ENCODE data around the gene HES5. TPM values are rescaled to one million over a fixed set of nuclear protein-coding genes. Genes with fewer than 3 reads are reported as not detected.

The HES5 gene
- total RNA-seq, 1 donor = not detected

GRCh38 chr1:2499986-2500596 is 30.0 kb downstream of the HES5 start:
- Histone ChIP-seq H3K36me3 (ENCODE audit: insufficient read depth, low read length) (no peaks in the 10 kb centered on the region), H3K27ac (ENCODE audit: low read depth, low read length) (no peak overlapping the region), H3K4me1 (ENCODE audit: insufficient read depth, low read length) (no peaks in the 10 kb centered on the region), H3K27me3 (ENCODE audit: insufficient read depth, low read length) (peaks cover 19% of the 10 kb centered on the region), H3K4me2 (ENCODE audit: insufficient read depth, low read length) (no peak overlapping the region), H2AFZ (ENCODE audit: low read length) (no peak overlapping the region), H4K20me1 (ENCODE audit: insufficient read depth, low read length) (no peaks in the 10 kb centered on the region), H3K9me3 (ENCODE audit: low read depth, low read length) (no peaks in the 10 kb centered on the region), H3K79me2 (ENCODE audit: insufficient read depth, low read length) (no peaks in the 10 kb centered on the region), H3K4me3 (ENCODE audit: insufficient read depth, low read length) (no peak overlapping the region)
- DNase-seq (ENCODE audit: insufficient read length, low spot score, missing footprints) = no peak
- no peak for TF ChIP-seq CTCF (IDR thresholded peaks at IDR 0.05; ENCODE audit: extremely low read depth, low read depth, low read length)

- Histone ChIP-seq H3K27me3 (ENCODE audit: insufficient read depth, low read length) (peaks cover 11% of the 10 kb centered on the region), H3K79me2 (ENCODE audit: insufficient read depth, low read length) (no peaks in the 10 kb centered on the region), H3K27ac (ENCODE audit: low read depth, low read length) (no peak overlapping the region), H3K9me3 (ENCODE audit: low read depth, low read length) (no peaks in the 10 kb centered on the region), H3K4me3 (ENCODE audit: insufficient read depth, low read length) (no peak overlapping the region), H3K4me2 (ENCODE audit: insufficient read depth, low read length) (no peak overlapping the region), H3K4me1 (ENCODE audit: insufficient read depth, low read length) (peaks cover 4% of the 10 kb centered on the region), H2AFZ (ENCODE audit: low read length) (no peak overlapping the region), H3K36me3 (ENCODE audit: insufficient read depth, low read length) (no peaks in the 10 kb centered on the region), H4K20me1 (ENCODE audit: insufficient read depth, low read length) (no peaks in the 10 kb centered on the region)
- DNase-seq (ENCODE audit: insufficient read length, low spot score, missing footprints) = no peak
- no peak for TF ChIP-seq CTCF (IDR thresholded peaks at IDR 0.05; ENCODE audit: extremely low read depth, low read depth, low read length)
Observed at GRCh38 chr1:2499260-2499659, 30.8 kb downstream of the HES5 start.

- H3K27ac ChIP-seq (ENCODE audit: low read depth, low read length) = no peak overlapping the region
- no peaks in the 10 kb centered on the region for H3K36me3 ChIP-seq (ENCODE audit: insufficient read depth, low read length)
- peaks cover 3% of the 10 kb centered on the region for H4K20me1 ChIP-seq (ENCODE audit: insufficient read depth, low read length)
- no peak overlapping the region for H3K4me2 ChIP-seq (ENCODE audit: insufficient read depth, low read length)
- peaks cover 7% of the 10 kb centered on the region for H3K27me3 ChIP-seq (ENCODE audit: insufficient read depth, low read length)
- peaks cover 10% of the 10 kb centered on the region for H3K4me1 ChIP-seq (ENCODE audit: insufficient read depth, low read length)
- H3K4me3 ChIP-seq (ENCODE audit: insufficient read depth, low read length) = no peak overlapping the region
- no peaks in the 10 kb centered on the region for H3K79me2 ChIP-seq (ENCODE audit: insufficient read depth, low read length)
- TF ChIP-seq CTCF (IDR thresholded peaks at IDR 0.05; ENCODE audit: extremely low read depth, low read depth, low read length) = no peak
- H3K9me3 ChIP-seq (ENCODE audit: low read depth, low read length) = no peaks in the 10 kb centered on the region
- no peak for DNase-seq (ENCODE audit: insufficient read length, low spot score, missing footprints)
- no peak overlapping the region for H2AFZ ChIP-seq (ENCODE audit: low read length)
Observed at GRCh38 chr1:2498648-2499047, 31.4 kb downstream of the HES5 start.

GRCh38 chr1:2497891-2498290 is 32.2 kb downstream of the HES5 start:
- Histone ChIP-seq H3K36me3 (ENCODE audit: insufficient read depth, low read length) (no peaks in the 10 kb centered on the region), H3K9me3 (ENCODE audit: low read depth, low read length) (no peaks in the 10 kb centered on the region), H4K20me1 (ENCODE audit: insufficient read depth, low read length) (peaks cover 3% of the 10 kb centered on the region), H3K27me3 (ENCODE audit: insufficient read depth, low read length) (peaks cover 8% of the 10 kb centered on the region), H3K4me2 (ENCODE audit: insufficient read depth, low read length) (no peak overlapping the region), H3K4me1 (ENCODE audit: insufficient read depth, low read length) (peaks cover 11% of the 10 kb centered on the region), H3K79me2 (ENCODE audit: insufficient read depth, low read length) (no peaks in the 10 kb centered on the region), H2AFZ (ENCODE audit: low read length) (no peak overlapping the region), H3K27ac (ENCODE audit: low read depth, low read length) (no peak overlapping the region), H3K4me3 (ENCODE audit: insufficient read depth, low read length) (no peak overlapping the region)
- no peak for TF ChIP-seq CTCF (IDR thresholded peaks at IDR 0.05; ENCODE audit: extremely low read depth, low read depth, low read length)
- no peak for DNase-seq (ENCODE audit: insufficient read length, low spot score, missing footprints)

Data from osteoblast (primary cell).